NCI-H128 (cell line): ENCODE data around the gene COL23A1.

ENCODE experiments used
- DNase-seq: peaks from one replicate; lab custom pipeline; 2025; ENCODE audit not compliant: unreplicated experiment; lab: John Stamatoyannopoulos, UW

Gene COL23A1

GRCh38 chr5:178223196-178223773 is 366.9 kb downstream of the COL23A1 start:
- DNase-seq: no peak

- no peak for DNase-seq
Measured at GRCh38 chr5:178222292-178222691, 367.9 kb downstream of the COL23A1 start.

DNA sequence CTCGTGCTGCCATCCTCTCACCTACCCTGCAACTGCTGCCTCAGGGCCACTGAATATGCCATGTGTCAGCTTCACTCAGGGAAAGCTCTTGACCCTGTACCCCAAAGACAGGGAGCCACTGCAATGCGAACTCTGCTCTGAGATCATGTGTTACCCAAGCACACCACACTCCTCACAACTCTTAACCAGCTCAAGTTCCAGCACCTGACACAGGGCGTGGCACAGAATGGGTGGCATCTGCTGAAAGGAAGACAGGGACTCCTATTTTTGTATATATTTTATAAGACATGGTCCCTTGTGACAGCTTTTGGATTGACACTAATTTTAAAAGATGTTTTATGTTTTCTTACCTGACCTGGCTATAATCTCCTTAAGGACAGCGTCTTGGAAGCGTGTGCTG is 368.3 kb downstream of the COL23A1 start:
- DNase-seq: no peak

DNA sequence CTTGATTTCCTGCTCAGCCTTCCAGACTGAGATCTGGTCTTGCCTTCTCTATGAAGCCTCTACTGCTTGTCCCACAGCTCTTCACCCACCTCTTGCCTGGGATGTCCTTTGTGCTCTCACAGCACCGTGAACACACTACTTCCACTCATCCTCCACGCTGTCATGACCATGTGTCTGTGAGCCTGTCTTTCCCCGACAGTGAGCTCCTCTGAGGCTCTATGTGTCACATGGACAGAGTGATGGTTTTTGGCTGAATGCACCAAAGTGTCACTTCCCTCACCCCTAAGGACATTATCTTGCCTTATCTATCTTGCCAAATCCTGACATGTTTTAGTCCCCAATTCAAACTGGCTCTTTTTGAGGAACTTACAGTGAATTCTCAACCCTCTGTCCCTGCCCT is 368.9 kb downstream of the COL23A1 start:
- no peak for DNase-seq

- no peak for DNase-seq
Measured at GRCh38 chr5:178218827-178219226, 371.4 kb downstream of the COL23A1 start.

GRCh38 chr5:178218237-178218776 is 371.9 kb downstream of the COL23A1 start:
- DNase-seq: no peak

- no peak for DNase-seq
Measured at GRCh38 chr5:178216779-178217178, 373.4 kb downstream of the COL23A1 start.

GRCh38 chr5:178216088-178216534 is 374.1 kb downstream of the COL23A1 start:
- DNase-seq: no peak

DNA sequence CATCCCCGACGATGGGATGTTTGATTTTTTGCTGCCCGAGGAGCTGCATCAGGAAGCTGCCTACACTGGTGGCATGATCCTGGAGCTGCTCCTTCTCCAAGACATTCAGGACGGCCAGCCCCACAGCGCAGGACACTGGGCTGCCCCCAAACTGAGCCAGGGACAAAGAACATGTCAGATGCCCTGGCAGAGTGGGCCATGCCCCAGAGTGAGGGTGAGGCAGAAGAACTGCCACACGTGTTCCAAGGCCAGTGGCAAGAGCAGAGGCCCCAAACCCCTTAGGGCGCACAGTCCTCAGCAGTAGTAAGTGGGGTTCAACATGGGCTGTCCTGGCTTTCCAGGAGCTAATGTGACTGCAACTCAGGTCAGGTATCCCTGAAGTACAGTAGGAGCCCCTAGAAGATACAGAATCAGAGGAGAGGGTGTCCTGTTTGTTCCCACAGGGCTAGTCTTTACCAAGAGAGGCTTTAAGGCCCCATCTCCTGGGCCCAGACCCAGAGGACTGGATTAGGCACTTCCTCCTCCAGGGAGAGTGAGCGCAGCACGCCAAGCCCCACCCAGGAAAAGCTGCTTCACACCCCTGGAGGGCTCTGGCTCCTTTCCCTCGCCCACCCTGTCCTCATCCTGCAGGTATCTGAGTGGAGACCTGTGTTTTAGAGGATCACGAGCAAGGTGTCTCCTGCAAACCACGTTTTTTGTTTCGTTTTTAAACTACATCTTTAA is 374.8 kb downstream of the COL23A1 start:
- DNase-seq: no peak

DNA sequence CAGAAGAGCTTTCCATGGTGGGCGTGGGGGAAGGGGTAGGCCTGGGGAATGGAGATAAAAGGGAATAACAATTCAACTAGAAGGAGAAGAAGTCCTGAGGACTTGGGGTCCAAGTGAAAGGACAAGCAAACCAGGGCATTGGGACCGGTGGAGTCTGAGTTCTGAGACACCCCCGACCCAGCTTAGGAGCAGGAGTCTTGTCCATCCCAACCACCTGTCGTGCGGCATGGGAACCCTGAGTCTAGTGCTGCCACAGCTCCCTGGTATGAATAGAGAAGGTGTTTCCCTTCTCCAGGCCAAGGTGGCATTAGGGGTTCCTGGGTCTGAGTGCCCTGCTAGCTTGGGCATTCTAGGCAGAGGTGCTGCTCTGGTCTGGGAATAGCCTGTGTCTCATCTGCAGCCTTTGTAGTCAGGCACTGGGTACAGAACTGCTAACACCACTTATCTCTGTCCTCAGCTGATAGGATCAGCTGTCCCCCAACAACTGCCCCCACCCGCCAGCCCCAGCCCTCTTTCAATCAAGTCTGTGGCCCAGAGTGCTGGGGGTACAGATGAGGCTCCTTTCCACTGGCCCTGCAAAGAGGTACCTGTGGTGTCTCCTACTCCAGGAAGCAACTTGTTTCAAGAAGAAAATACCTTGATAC is 375.9 kb downstream of the COL23A1 start:
- no peak for DNase-seq

DNA sequence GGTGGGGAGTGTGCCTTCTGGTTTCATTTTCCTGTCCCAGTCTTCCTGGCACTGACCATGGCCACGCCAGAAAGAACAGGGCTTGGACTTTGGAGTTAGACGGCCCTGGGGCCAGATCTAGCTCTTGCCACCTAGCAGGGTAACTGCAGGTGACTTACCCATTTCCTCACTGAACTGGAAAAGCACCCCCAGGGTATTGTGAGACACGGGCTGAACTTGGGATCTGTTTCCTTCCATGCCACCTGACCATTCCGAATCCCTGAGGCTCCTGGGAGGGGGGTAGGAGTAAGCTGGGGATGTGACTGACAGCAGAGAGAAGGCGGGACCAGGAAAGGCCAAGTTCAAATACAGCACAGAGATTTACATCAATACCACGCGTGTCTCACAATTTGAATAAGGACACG is 376.4 kb downstream of the COL23A1 start:
- no peak for DNase-seq

DNA sequence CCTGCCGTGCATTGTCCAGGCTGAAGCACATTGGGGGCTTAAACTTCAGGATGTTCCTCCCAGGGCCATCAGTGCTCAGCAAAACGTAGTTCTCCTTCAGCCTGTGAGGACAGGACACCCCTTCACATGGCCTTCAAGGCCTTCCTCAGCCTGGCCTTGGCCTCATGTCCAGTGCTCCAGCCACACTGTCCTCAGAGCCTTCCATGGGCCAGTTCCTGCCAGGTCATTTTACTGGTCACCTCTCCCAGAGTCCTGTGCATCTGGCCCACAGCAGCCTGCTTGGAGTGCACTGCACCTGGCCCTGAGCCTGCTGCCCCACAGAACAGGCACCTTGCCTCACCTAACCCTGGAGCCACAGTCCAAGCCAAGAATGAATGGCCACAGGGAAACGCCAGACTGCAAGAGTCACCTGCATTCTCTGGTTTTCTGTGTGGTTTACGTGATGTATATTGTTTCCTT is 377.2 kb downstream of the COL23A1 start:
- DNase-seq: no peak

GRCh38 chr5:178212241-178213002 is 377.8 kb downstream of the COL23A1 start:
- no peak for DNase-seq

DNA sequence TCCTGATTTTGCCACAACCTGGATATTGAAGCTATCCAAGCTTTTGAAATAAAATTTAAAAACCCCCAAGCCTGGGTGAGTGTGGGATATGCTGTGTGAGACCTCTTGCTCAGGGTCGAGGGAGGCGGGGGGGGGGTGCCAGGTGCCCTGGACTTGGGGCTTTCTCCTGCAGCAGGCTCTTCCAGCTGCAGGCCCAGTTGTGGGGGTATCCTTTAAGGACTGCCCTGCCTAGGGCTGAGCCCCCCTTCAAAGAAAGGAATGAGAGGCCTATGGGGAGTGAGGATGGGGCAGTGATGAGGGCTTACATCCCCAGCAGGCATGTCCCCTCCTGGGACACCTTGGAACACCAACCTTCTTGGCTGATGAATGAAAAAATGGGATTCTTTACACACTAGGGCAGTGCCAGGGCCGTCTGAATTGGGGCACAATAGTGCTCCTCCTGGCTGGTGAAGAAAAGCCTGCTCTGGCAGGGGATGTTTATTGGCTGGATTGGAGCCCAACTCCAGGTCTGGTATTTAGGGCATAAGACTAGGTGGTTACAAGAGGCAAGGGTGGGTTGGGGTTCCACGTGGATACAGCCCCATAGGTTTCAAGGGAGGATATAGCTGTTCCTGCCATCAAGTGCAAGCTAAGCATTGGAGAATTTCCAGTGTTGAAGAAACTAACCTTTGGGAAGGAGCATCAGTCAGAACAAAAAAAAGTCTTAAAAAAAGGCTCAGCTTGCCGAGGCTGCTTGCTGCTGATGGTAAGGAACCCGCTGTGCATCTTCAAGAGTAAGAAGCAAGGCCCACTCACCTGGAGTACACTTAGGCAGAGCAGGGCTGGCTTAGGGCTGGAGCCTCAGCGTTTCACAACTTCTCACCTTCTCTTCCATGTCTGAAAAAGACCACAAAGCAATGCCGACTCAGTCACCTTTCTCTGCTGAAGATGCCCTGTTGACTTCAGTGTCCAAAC is 378.8 kb downstream of the COL23A1 start:
- DNase-seq: no peak

DNA sequence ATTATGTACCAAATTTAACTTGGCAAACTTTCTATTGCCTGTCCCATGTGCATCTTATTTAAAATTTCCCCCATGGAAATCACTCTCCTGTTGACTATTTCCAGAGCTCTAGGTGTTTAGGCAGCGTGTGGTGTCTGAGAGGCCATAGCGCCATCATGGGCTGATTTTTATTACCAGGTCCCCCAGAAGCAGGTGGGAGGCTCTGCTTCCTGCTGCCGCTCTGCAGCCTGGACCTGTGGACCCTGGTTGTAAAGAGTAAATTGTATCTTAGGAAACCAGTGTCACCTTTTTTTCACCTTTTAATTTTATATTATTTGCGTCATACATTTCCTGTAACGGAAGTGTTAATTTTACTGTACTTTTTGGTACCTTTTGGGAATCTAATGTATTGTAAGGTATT is 379.5 kb downstream of the COL23A1 start:
- no peak for DNase-seq

DNA sequence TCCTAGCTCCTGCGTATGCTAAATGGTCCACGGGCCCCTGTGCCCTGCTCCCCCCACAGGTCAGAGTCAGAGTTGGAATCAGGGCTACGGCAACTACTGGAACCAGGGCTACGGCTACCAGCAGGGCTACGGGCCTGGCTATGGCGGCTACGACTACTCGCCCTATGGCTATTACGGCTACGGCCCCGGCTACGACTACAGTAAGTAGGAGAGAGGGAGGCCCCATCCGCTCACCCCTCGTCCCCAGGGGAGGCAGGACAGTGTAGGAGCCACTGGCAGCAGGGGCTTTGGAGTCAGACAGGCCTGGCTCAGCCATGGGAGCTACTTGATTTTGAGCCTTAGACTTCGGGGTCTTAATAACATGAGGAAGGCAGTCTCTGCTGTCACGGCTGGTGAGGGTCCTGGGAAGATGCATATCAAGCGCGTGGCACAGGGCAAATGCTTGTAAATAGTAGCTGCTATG is 380.1 kb downstream of the COL23A1 start:
- no peak for DNase-seq

GRCh38 chr5:178209334-178210072 is 380.7 kb downstream of the COL23A1 start:
- no peak for DNase-seq

DNA sequence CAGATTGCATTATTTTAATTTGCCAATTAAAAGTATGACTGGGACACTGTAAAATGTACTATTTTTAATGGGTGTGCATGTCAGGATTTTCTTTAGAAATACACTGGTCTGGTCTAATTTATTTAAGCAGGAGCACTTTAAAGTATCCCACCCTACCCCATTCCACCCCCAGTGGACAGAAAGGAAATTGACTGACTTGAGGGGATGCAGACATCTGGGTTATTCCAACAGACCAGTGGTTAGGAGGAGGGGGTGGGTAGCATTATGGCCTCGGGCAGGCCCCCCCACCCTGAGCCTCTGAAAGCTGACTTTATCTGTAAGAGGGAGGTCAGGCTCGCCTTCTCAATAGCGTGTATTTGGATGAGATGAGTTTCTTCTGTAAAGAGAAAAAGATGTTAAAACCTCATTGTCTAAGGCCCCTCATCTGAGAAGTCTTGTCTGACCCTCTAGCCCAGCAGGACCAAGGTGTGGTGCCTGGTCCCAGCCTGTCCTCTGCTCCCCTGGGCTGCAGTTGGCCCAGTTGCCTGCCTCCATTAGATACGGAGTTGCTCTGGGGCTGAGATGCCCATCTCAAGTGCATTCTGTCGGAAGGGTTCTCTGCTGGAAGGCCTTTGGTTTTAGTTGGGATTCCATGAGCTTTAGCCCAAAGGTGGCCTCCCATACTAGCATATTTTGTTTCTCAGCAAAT is 381.5 kb downstream of the COL23A1 start:
- DNase-seq: no peak

DNA sequence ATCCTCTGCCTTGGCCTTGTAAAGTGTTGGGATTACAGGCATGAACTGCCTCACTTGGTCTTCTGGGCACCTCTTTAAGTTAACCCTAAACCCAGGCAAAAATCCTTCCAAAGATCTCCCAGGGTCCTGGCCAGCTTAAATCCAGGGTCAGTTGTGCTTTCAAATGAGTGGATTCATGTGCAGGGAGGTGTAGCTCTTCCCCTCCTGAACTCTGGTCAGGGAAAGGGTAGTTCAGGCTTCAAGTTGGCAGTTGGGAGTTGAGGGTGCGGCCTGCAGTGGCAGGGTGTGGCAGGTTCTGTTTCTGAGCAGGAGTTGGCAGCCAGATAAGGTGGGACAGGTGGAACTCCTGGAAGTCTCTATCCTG is 382.3 kb downstream of the COL23A1 start:
- no peak for DNase-seq
